Ectodermal cell (in vitro differentiated cells): ENCODE results near the gene AUTS2.

ENCODE experiments used
- H3K27ac ChIP-seq: 2 replicates; pipeline ENCODE4 v1.7.0; 2013; ENCODE audit warnings: mild to moderate bottlenecking, low read depth, low read length; ENCODE audit not compliant: insufficient read depth, poor library complexity, severe bottlenecking
- H3K27me3 ChIP-seq: 2 replicates; pipeline ENCODE4 v1.7.0; 2013; ENCODE audit warnings: mild to moderate bottlenecking, low read length; ENCODE audit not compliant: insufficient read depth, control insufficient read depth, poor library complexity, severe bottlenecking
- H3K36me3 ChIP-seq: one replicate; pipeline ENCODE4 v1.7.0; 2013; ENCODE audit warnings: low read length; ENCODE audit not compliant: control insufficient read depth, insufficient read depth
- H3K4me1 ChIP-seq: one replicate; pipeline ENCODE4 v1.7.0; 2013; ENCODE audit warnings: low read length; ENCODE audit not compliant: control insufficient read depth, insufficient read depth
- H3K4me3 ChIP-seq: 2 replicates; pipeline ENCODE4 v1.7.0; 2013; ENCODE audit warnings: low read depth, low read length, control low read depth; ENCODE audit not compliant: insufficient read depth
- H3K9me3 ChIP-seq: 2 replicates; pipeline ENCODE4 v1.7.0; 2013; ENCODE audit warnings: mild to moderate bottlenecking, low read length, moderate library complexity; ENCODE audit not compliant: control insufficient read depth
- WGBS, 2 experiments: methylation state at CpG; one replicate each; pipeline ENCODE4 v1.1.7; 2013; ENCODE audit warnings: missing lambda C conversion rate in 2 of 2; 5-methylcytosine and 5-hydroxymethylcytosine counted together

Gene AUTS2

DNA sequence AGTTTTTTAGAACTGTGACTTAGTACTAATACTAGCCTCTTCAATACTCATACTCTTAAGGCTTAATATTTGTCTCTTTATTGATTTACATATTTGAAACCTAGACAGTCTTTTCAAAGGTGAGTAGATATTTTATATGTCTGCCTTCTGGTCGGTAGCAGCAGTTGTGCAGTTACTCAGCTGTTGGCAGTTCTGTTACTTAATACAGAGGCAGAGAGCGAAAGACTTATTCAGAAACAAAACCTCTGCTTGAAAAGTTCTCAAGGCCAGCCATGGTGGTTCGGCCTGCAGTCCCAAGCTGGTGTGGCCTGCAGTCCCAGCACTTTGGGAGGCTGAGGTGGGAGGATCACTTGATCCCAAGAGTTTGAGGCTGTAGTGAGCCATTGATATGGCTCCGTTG is 84.2 kb downstream of the AUTS2 start:
- no peaks in the 10 kb centered on the region for H3K36me3 ChIP-seq
- H3K4me3 ChIP-seq, result no peak overlapping the region
- H3K9me3 ChIP-seq, result no peaks in the 10 kb centered on the region
- no peaks in the 10 kb centered on the region for H3K27me3 ChIP-seq
- H3K4me1 ChIP-seq, result peaks cover 17% of the 10 kb centered on the region
- WGBS, 2 experiments, result 93 to 97% methylated on average over 4 of the region's 4 CpGs
- H3K27ac ChIP-seq, result no peak overlapping the region

DNA sequence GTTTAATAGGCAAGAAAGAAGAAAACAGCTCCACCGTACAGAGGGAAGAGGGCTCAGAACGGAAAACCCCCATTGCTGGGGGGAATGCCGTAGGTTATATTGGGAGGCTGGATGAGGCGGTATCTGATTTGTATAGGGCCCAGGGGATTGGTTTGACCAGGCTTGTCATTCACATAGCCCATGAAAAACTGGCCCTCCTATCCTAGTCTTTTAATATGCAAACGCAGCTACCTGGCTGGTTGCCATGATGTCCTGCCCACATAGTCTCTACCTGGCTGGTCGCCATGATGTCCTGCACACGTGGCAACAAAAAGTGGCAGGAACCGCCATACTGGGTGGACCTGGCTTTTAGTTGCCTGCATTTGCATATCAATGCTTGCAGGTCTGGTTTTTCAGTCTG is 84.7 kb downstream of the AUTS2 start:
- Histone ChIP-seq H3K27me3 (no peaks in the 10 kb centered on the region), H3K4me3 (no peak overlapping the region), H3K9me3 (no peaks in the 10 kb centered on the region), H3K27ac (no peak overlapping the region), H3K36me3 (no peaks in the 10 kb centered on the region), H3K4me1 (peaks cover 17% of the 10 kb centered on the region)
- 85 to 88% methylated on average over 8 of the region's 8 CpGs for WGBS, 2 experiments

DNA sequence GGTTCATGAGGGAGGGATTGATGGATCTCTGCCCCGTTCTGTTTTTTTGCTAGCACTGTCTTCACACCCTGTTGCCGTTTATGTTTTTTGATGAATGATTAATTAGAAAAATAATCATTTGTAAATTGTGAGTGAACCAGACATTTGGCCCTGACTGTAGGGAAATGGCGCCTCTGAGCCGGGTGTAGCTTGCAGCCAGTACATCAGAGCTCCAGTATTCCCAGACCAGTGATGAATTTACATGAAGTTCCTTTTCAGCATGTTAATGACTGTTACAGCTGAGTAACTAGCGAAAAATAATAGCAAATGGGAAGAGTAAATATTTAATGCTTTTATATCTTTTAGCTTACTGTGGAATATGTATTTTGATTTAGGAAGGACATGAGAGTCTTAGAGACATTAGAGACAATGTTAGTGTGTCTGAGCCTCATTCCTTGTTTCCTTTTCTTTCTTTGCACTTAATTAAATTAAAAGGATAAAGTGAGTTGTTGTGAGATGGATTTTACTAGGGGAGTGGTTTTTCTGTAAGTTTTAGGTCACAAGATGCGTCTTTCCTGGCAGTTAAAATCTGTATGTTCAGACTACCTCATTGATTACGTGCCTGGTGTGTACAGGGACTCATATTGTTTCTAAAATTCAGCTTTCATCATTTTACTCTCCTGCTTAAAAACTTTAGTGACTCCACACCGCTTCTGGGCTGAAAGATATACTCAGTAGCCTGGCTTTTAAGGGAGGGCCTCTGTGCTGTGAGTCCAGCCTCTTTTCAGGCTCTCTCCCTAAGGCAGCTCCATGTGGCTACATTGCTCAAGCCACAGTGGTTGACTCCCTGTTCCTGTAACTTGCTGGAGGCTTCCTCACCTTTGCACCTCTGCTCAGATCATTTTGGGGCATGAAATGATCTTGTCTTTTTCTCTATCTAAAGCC is 86.4 kb downstream of the AUTS2 start:
- no peaks in the 10 kb centered on the region for H3K9me3 ChIP-seq
- 94% methylated on average over 8 of the region's 8 CpGs for WGBS, 2 experiments
- H3K27me3 ChIP-seq, result no peaks in the 10 kb centered on the region
- no peaks in the 10 kb centered on the region for H3K36me3 ChIP-seq
- peaks cover 8% of the 10 kb centered on the region for H3K4me1 ChIP-seq
- no peak overlapping the region for H3K27ac ChIP-seq
- H3K4me3 ChIP-seq, result no peak overlapping the region

DNA sequence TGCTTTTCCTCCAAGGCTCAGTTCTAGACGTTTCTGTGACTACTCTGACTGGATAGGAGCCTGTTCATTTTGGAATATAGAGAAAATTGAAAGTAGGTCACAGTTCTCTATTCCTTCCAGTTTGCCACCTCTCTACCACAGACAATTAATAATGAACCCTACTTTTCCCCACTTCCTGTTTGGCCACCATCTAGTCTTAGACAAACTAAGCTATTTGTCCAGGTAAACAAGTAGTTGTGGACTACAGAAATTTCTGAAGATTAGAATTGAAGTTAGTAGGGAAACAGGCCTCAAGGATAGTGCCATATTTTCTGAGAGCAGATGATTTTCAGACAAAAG is 87.0 kb downstream of the AUTS2 start:
- no peak overlapping the region for H3K4me3 ChIP-seq
- WGBS, 2 experiments, result 64% methylated on average over 1 of the region's 1 CpG; no CpG with 5 or more reads in 1 of the 2 experiments
- no peaks in the 10 kb centered on the region for H3K9me3 ChIP-seq

DNA sequence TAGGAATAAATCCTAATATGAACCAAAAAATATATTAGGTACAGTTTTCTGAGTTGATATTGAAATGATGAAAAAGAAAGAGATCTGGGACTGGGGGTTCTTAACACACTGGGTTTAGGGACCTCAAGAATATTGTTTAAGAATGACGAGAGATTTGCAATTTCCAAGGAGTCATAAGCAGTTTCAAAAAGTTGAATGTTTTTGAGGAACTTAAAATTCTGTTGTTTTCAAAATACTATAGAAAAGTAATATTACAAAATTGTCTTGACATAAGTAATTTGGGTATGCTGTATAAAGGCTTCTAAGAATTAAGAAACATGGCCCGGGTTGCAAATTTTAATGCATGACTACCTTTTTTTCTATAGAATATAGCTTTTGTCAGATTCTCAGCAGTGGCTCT is 88.1 kb downstream of the AUTS2 start:
- H3K9me3 ChIP-seq, result no peaks in the 10 kb centered on the region
- H3K36me3 ChIP-seq, result no peaks in the 10 kb centered on the region
- no peak overlapping the region for H3K4me3 ChIP-seq
- H3K27me3 ChIP-seq, result no peaks in the 10 kb centered on the region
- peaks cover 8% of the 10 kb centered on the region for H3K4me1 ChIP-seq
- H3K27ac ChIP-seq, result no peak overlapping the region
- 81 to 91% methylated on average over 2 of the region's 2 CpGs for WGBS, 2 experiments

More for the DNA sequence above, 87.0 kb downstream of the AUTS2 start:
- H3K4me1 ChIP-seq, result peaks cover 8% of the 10 kb centered on the region
- no peaks in the 10 kb centered on the region for H3K27me3 ChIP-seq
- no peaks in the 10 kb centered on the region for H3K36me3 ChIP-seq
- no peak overlapping the region for H3K27ac ChIP-seq

DNA sequence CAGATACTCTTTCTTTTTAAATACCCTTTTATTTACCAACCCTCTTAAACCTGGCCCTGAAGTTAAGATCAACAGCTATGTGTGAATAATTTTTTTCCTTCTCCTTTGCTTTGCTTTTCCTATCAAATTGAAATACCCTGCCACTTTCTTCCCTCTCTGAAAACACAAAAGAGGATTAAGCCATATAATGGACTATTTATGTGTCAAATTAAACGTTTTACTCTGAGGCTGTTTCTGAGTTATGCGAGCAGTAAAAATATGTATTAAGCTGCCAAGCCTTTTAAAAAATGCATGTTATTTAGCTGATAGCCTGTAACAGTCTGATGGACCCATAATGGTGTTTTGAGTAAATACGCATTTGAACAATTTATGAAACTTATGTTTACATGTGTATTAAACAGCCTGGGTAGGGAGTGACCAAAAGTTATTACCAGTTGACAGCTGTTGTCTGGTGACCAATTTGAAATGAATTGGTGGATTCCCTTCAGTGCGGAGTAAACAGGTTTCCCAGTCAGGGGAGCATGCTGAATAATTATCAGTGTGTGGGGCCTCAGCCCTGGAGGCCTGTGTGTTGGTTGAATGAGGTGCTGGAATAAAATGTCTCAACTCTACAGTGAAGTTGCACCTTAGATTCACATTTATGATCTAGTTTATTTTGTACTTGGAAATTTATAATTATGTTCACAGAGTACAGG is 89.6 kb downstream of the AUTS2 start:
- Histone ChIP-seq H3K27me3 (no peaks in the 10 kb centered on the region), H3K36me3 (no peaks in the 10 kb centered on the region), H3K9me3 (no peaks in the 10 kb centered on the region), H3K4me3 (no peak overlapping the region), H3K4me1 (peaks cover 8% of the 10 kb centered on the region), H3K27ac (no peak overlapping the region)
- WGBS, 2 experiments, result 89% methylated on average over 4 of the region's 4 CpGs

DNA sequence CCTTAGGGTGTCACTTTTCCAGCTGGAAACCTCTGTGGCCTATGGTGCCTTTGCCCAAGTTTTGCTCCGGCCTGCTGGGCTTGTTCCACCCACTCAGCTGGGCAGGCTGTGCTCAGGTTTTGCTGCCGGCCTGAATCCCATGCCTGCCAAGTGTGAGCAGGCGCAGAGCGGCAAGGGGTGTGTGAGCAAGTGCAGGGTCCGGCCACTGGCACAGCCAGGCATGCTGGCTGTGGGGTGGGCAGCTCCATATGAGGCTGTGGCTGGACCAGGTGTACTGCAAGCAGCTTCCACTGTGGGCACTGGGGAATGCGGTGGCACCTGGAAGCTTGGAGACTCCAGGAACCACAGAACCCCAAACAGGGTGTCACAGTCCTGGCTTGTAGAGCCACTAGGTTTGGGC is 92.1 kb downstream of the AUTS2 start:
- H3K4me1 ChIP-seq, result peaks cover under 1% of the 10 kb centered on the region
- H3K27me3 ChIP-seq, result no peaks in the 10 kb centered on the region
- WGBS, 2 experiments, result 94 to 96% methylated on average over 6 of the region's 6 CpGs

DNA sequence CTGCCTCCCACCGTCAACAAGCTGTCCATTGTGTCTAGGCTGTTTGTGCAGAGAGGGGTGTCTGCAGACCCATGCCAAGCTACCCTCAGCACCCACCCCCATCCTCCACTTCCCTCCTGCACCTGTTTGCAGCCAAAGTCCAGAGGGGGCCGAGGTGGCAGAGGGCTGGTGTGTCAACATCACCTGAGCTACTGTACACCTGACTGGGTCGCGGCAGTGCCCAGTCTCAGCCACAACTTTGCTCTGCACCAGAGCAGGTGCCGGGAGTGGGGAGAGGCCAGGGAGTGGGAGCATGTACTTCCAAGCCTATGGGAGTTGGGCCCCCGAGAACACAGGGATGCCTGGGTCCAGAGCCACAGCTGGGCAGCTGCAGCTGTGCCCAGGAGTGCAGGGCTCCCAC is 93.1 kb downstream of the AUTS2 start:
- Histone ChIP-seq H3K4me1 (no peaks in the 10 kb centered on the region), H3K9me3 (no peaks in the 10 kb centered on the region), H3K27ac (no peak overlapping the region), H3K36me3 (no peaks in the 10 kb centered on the region), H3K4me3 (no peak overlapping the region), H3K27me3 (no peaks in the 10 kb centered on the region)
- 93 to 97% methylated on average over 6 of the region's 6 CpGs for WGBS, 2 experiments

More for the DNA sequence above, 92.1 kb downstream of the AUTS2 start:
- Histone ChIP-seq H3K27ac (no peak overlapping the region), H3K4me3 (no peak overlapping the region), H3K9me3 (no peaks in the 10 kb centered on the region), H3K36me3 (no peaks in the 10 kb centered on the region)

DNA sequence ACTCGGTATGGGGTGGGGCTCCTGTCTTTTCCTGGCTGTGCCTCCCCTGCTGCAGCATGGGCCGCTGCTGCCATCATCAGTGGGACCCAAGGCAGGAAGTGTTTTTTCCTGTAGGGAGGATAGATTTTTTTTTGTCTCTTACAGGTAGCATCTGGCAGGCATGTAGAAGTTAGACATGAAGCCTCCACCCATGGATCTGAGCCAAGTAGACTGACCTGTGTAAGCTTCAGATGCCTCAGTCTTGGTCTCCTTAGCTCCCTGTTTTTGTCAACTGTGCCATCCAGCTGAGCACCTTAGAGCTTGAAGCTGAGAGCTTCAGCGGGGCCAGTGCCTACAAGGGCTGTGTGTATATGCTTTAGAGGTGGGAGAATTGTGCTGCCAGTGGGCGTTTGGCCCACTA is 93.5 kb downstream of the AUTS2 start:
- Histone ChIP-seq H3K4me1 (no peaks in the 10 kb centered on the region), H3K9me3 (no peaks in the 10 kb centered on the region), H3K27ac (no peak overlapping the region), H3K36me3 (no peaks in the 10 kb centered on the region), H3K27me3 (no peaks in the 10 kb centered on the region), H3K4me3 (no peak overlapping the region)
- 86 to 97% methylated on average over 4 of the region's 4 CpGs for WGBS, 2 experiments

DNA sequence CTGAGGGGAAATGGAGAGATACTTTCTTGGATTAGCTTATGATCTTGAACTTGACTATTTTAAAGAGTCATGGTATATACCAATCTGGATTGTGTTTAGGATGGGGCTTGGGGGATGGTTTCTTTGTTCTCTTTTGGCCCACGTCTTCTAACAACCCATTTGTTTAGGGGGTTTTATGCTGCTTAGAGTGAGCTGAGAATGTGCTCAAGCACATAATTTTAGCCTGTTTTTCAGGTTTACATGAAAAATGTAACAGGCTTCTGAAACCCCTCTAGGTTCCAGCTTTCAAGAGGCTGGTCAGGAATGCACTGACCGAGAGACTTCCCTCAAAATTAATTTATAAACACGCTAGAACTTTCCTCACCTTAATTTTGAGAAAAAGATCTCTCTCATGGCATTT is 94.3 kb downstream of the AUTS2 start:
- H3K4me1 ChIP-seq, result no peaks in the 10 kb centered on the region
- no peak overlapping the region for H3K4me3 ChIP-seq
- no peaks in the 10 kb centered on the region for H3K36me3 ChIP-seq
- WGBS, 2 experiments, result 93 to 95% methylated on average over 3 of the region's 3 CpGs
- H3K27me3 ChIP-seq, result no peaks in the 10 kb centered on the region
- H3K9me3 ChIP-seq, result no peaks in the 10 kb centered on the region
- no peak overlapping the region for H3K27ac ChIP-seq
